GM12864 (cell line): Measurements from ENCODE around the gene NCAPD3.
"Not testable (repeated sequence)": the region's sequence is repeated elsewhere in the genome, so short reads cannot be mapped to it uniquely, and the experiment has no call there.

Experiments
- DNase-seq: peaks from one replicate; pipeline ENCODE4 v3.0.0-alpha.2; 2011; ENCODE audit warnings: low read depth
- H3K4me3 ChIP-seq: 2 replicates; pipeline ENCODE4 v1.5.1; 2011; ENCODE audit warnings: mild to moderate bottlenecking, low read depth, low read length, control low read depth
- TF ChIP-seq, protein P1 (sequence below): IDR thresholded peaks from 2 replicates; pipeline ENCODE4 v1.5.1; 2011; ENCODE audit warnings: low read depth, mild to moderate bottlenecking, moderate library complexity, low read length, control low read depth, inconsistent platforms; ENCODE audit errors: missing control alignments

Gene NCAPD3

DNA sequence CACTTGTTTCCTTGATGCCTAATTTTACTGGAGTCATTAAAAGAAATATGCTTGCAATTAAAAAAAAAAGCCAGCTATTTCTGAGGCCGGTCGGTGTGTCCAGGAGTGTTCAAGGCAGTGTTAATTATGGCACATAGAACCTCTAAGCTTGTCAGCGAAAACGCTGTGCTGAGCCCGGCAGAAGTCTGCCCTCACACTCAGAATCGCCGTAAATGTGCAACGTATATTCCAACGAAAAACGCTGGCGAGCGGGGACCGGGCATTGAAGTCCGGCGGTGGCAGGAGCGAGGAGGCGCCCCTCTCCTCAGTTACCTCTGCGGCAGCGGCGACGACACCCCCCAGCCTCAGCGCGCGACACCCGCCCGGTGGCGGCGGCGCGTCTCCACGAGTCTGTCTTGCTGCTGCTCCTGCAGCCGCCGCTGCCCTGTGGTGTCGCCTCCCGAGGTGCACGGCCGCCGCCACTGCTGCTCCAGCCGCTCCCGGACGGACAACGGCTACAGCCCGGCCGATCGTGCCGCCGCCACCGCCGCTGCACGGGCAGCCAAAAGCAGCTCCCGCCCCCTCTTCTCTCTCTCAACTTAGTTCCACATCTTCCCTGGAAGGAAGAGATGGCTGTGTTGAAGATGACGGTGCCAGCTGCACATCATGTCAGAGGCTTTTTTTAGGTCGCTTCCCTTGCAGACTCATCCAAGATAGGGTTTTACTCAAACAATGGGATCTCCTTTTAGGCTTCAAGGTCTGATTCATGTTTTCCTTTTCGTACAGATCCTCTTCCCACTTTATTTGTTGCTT lies 98.9 kb downstream of the NCAPD3 start:
- no peak for DNase-seq
- H3K4me3 ChIP-seq = no peak overlapping the region
- TF ChIP-seq, protein P1, sequence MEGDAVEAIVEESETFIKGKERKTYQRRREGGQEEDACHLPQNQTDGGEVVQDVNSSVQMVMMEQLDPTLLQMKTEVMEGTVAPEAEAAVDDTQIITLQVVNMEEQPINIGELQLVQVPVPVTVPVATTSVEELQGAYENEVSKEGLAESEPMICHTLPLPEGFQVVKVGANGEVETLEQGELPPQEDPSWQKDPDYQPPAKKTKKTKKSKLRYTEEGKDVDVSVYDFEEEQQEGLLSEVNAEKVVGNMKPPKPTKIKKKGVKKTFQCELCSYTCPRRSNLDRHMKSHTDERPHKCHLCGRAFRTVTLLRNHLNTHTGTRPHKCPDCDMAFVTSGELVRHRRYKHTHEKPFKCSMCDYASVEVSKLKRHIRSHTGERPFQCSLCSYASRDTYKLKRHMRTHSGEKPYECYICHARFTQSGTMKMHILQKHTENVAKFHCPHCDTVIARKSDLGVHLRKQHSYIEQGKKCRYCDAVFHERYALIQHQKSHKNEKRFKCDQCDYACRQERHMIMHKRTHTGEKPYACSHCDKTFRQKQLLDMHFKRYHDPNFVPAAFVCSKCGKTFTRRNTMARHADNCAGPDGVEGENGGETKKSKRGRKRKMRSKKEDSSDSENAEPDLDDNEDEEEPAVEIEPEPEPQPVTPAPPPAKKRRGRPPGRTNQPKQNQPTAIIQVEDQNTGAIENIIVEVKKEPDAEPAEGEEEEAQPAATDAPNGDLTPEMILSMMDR = no peak

DNA sequence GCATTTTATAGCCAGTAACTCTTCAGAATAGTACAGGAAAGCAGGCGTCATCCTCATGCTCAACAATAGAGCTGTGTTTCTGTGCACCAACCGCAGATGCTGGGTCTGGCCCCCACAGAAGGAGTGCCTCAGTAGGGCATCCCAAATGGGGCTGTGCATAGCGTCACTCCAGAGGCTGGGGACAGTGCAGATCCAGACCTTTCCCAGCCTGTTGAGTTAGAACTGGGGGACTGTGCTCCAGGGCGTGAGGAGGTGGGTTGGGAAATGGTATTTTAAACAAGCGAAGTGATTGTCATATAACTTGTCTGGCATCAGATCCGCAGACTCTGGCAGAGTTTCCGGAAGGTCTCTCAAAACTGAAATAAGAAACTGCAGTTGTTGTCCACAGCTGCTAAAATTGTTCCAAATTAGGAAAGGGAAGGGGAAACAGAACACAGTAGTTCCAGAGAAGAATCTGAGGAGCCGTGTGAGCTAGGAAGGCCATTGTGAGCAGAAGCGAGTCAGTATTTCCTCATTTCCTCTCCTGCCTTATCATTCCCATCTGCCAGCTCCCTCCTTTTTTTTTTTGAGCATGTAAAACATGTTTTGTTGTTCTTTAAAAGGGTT lies 102.7 kb downstream of the NCAPD3 start:
- TF ChIP-seq, protein P1 = no peak
- no peak for DNase-seq
- no peak overlapping the region for H3K4me3 ChIP-seq

DNA sequence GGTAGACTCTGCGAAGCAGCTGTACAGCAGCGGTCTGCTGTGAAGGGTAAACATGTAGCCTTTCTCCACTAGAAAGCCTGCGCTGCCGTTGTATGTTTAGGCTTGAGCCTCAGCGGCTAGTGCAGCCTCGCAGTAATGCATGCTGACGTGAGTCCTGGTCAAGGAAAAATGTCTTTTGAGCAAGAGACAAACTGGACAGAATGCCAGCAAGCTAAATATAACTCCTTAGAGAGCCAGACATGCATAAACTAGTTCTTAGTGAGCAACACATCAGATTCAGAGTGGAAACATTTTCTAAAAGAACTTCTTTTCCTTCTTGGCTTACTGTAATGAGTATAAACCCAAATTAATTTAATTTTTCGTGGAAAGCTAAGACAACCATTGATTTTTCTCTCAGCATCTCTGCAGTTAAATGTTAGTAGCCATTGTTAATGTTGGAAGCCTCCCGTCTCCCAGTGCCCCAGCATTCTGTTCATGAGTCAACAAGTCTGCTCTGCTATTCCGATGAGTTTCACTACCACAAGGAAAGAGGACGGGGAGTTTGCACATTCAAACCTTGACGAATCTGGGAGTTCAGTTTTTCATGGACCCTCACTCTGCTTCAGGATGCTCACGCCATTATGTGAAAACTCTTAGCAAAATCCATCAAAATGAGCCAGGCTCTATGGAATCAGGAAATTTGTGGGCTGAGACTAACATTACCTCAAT lies 103.5 kb downstream of the NCAPD3 start:
- TF ChIP-seq, protein P1 = no peak
- H3K4me3 ChIP-seq = no peak overlapping the region
- no peak for DNase-seq

DNA sequence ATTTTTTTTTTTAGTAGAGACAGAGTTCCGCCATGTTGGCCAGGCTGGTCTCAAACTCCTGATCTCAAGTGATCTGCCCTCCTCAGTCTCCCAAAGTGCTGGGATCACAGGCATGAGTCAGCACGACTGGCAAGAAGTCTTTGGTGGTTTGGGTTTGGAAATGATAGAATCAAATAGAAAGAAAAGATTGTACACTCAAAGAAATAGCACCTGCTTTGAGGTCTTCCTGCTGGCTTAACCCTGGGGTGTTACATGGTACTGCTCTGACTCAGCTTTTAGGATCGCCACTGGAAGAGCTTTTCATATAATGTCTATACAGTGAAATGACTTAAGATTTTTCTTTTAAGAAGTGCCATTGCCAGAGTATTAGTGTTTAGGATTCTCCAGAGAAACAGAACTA lies 104.7 kb downstream of the NCAPD3 start:
- TF ChIP-seq, protein P1 = no peak
- DNase-seq = no peak
- H3K4me3 ChIP-seq = no peak overlapping the region

DNA sequence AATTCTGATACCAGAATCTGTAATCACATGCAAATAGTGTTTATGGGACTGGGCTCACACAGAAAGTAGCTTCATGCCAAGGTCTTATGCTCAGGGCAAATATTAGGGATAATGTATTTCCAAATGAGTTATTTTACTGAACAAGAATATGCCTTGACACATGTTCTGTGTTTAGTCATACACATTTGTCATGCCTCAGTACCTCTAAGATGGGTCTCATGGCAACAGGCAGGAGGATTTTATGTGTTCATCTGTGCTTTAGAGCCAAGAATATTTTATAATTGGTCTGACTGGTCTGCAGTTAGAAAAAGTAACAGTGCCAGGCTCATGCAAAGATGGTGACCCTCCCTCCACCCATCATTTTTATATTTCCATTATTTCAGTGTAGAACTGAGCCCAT lies 105.8 kb downstream of the NCAPD3 start:
- DNase-seq = no peak
- no peak overlapping the region for H3K4me3 ChIP-seq
- TF ChIP-seq, protein P1 = no peak

DNA sequence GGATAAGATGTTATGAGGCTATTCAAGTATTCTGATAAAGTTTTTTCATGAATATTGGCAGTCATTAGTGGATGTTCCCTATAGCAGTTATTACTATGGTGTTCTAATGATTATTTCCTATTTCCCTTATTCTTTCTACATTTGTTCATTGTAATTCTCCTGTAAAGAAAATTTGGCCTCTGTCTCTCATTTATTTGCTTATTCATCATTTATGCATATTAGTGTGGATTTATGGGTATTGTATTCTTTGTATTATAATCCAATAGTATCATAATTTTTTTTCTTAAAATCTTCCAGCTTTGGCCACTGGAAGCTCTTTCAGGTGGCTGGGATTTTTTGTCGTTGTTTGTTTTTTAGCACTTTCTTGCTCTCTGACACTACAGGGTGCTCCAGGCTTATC lies 107.6 kb downstream of the NCAPD3 start:
- TF ChIP-seq, protein P1 = no peak
- no peak overlapping the region for H3K4me3 ChIP-seq
- no peak for DNase-seq

DNA sequence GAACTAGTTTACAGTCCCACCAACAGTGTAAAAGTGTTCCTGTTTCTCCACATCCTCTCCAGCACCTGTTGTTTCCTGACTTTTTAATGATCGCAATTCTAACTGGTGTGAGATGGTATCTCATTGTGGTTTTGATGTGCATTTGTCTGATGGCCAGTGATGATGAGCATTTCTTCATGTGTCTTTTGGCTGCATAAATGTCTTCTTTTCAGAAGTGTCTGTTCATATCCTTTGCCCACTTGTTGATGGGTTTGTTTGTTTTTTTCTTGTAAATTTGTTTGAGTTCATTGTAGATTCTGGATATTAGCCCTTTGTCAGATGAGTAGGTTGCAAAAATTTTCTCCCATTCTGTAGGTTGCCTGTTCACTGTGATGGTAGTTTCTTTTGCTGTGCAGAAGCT lies 110.0 kb downstream of the NCAPD3 start:
- not testable (repeated sequence) for H3K4me3 ChIP-seq, DNase-seq
